GM12874 (cell line): ENCODE measurements around the gene LFNG.

Experiments used
- TF ChIP-seq, protein P1 (sequence below): IDR thresholded peaks from 2 replicates; pipeline ENCODE4 v1.5.1; 2011; ENCODE audit warnings: low read depth, mild to moderate bottlenecking, control low read depth, low read length, moderate library complexity; ENCODE audit not compliant: insufficient read depth

Gene LFNG

GRCh38 chr7:2495418-2496299 is 23.9 kb upstream of the LFNG start:
- TF ChIP-seq, protein P1, sequence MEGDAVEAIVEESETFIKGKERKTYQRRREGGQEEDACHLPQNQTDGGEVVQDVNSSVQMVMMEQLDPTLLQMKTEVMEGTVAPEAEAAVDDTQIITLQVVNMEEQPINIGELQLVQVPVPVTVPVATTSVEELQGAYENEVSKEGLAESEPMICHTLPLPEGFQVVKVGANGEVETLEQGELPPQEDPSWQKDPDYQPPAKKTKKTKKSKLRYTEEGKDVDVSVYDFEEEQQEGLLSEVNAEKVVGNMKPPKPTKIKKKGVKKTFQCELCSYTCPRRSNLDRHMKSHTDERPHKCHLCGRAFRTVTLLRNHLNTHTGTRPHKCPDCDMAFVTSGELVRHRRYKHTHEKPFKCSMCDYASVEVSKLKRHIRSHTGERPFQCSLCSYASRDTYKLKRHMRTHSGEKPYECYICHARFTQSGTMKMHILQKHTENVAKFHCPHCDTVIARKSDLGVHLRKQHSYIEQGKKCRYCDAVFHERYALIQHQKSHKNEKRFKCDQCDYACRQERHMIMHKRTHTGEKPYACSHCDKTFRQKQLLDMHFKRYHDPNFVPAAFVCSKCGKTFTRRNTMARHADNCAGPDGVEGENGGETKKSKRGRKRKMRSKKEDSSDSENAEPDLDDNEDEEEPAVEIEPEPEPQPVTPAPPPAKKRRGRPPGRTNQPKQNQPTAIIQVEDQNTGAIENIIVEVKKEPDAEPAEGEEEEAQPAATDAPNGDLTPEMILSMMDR, result no peak

- TF ChIP-seq, protein P1, result no peak
Measured at GRCh38 chr7:2496375-2496774, 23.2 kb upstream of the LFNG start.

DNA sequence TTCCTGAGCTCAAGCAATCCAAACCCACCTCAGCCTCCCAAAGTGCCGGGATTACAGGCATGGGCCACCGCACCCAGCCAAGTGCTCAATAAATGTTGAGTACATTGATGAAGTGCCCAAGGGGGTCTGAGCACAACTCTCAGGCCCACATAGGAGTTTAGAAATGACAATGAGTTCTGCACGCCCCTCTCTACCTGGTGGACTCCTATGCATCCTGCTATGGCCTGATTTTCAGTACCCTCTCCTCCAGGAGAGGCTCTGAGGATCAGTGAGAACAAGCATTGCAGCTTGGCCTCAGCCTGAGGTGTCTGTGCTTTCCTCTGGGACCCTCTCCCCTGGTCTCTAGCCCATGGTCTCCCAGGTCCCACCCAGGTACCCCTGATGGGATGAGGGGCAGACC is 22.5 kb upstream of the LFNG start:
- TF ChIP-seq, protein P1, result no peak

DNA sequence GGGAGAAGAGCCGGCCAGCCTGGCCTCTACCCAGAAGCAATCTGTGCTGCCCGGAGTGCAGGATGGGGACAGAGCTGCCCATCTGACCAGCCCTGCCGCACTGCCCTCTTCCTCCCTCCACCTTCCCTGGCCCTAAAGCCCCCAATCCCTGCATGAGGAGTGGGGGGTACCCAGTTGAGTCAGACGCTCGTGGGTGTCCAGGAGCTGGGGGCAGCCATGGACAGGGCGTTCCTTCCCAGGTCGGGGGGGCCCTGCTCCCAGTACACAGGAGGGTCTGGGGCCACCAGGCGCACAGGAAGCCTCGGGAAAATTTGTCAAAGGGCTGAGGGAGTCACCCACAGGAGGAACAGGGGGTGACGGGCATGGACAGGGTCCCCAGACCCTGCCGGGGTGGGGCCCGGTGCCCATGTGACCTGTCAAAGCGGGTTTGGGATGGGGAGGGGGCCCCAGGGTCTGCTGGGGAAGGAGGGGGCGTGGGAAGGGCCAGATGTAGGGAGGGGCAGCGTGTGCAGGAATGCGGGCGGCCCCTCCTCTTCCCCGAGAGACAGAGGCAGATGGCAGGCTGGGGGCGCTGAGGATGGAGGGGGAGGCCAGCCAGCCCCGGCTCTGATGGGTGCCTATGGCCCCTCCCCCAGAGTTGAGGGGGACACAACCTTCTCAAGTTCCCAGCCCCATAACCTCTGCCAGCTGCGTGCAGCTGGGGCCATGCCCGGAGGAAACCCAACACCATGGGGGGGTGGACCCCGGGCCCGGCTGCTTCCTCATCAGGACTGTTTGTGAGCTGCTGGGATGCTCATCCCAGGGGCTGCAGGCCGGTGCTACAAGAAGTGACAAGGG is 21.9 kb upstream of the LFNG start:
- TF ChIP-seq, protein P1, result no peak

GRCh38 chr7:2498708-2499107 is 20.9 kb upstream of the LFNG start:
- TF ChIP-seq, protein P1, result no peak

DNA sequence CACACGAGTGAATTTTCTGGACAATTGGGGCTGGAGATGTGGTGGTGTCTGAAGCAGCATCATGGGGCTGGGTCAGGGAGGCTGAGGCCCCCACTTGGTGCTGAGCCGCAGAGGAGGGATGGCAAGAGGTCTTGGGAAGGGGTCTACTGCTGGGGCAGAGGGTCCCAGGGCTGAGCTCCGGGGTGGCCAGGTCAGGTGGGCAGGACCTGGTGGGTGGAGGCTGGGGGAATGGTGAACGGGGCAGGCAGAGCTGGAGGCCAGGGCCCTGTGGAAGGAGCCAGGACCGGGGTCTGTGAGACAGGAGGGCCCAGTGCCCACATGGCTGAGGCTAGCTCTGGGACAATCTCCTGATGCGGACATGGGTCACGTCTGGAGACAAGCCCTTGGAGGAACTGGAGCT is 20.4 kb upstream of the LFNG start:
- TF ChIP-seq, protein P1, result no peak

DNA sequence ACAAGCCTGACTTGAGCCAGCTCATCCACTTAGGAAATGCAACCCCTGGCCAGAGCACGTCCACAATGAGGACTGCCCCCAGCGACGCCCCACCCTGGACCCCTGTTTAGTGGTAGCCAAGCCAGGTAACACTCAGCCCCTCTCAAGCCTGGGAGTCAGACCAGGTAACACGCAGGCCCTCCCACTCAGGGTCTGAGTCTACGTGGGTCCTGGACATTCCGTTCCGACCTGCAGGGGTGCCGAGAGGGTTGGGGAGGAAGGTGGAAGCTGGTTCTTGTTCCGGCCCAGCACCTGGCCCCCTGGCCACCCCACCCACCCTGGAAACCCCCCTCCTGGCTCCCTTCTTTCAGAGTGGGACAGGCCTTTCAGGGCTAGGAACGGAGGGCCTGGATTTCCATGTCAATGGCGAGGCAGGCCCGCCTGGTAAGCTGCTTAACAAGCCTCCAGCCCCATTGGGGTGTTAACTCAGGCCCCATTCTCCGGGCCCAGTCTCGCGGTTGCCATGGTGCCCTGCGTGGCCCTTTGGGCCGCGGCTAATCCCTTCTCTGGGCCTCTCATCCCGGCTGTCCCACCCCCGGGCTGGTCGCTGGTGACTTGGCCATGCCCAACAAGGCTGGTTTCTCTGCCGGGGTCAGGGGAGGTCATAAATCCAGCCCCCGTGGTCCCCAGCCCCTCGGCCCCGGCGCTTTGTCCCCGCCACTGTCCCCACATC is 19.7 kb upstream of the LFNG start:
- TF ChIP-seq, protein P1, result no peak
